NOMO-1 (cell line): ENCODE measurements around the gene FHIP1A.
"Not testable (repeated sequence)": the region's sequence is repeated elsewhere in the genome, so short reads cannot be mapped to it uniquely, and the experiment has no call there.

Experiments used
- DNase-seq, 2 experiments: peaks; one replicate each; lab custom pipeline; 2025; ENCODE audit not compliant: unreplicated experiment in 2 of 2; lab: John Stamatoyannopoulos, UW

Gene FHIP1A

GRCh38 chr4:151408630-151409469, at the start of gene FHIP1A:
FHIP1A (plus strand) TSS chr4:151409176; CDS start chr4:151566260, 157,084 bp downstream.
- peak; percentile 49 to 56 for DNase-seq

GRCh38 chr4:151359576-151359975, 49.4 kb upstream of the FHIP1A start:
- no peak for DNase-seq

GRCh38 chr4:151361126-151361525, 47.9 kb upstream of the FHIP1A start:
- DNase-seq, result no peak

- no peak for DNase-seq
Observed at GRCh38 chr4:151361966-151362365, 47.0 kb upstream of the FHIP1A start.

- DNase-seq, result peak; percentile 66 to 78
Observed at GRCh38 chr4:151362404-151363164, 46.4 kb upstream of the FHIP1A start.

- no peak for DNase-seq
Observed at GRCh38 chr4:151376540-151376939, 32.4 kb upstream of the FHIP1A start.

GRCh38 chr4:151389311-151389710, 19.7 kb upstream of the FHIP1A start:
- no peak for DNase-seq

- not testable (repeated sequence) for DNase-seq
Observed at GRCh38 chr4:151389799-151390198, 19.2 kb upstream of the FHIP1A start.

GRCh38 chr4:151395873-151396272, 13.1 kb upstream of the FHIP1A start:
- no peak for DNase-seq

GRCh38 chr4:151400343-151400742, 8.6 kb upstream of the FHIP1A start:
- DNase-seq, result no peak

GRCh38 chr4:151401739-151402138, 7.2 kb upstream of the FHIP1A start:
- no peak for DNase-seq

- no peak for DNase-seq
Observed at GRCh38 chr4:151402145-151402865, 6.7 kb upstream of the FHIP1A start.

GRCh38 chr4:151403656-151404055, 5.3 kb upstream of the FHIP1A start:
- DNase-seq, result peak; percentile 67 to 97

- DNase-seq, result not testable (repeated sequence)
Observed at GRCh38 chr4:151404802-151405201, 4.2 kb upstream of the FHIP1A start.

- DNase-seq, result no peak
Observed at GRCh38 chr4:151407018-151407417, 2.0 kb upstream of the FHIP1A start.

- DNase-seq, result peak; percentile 92 to 95
Observed at GRCh38 chr4:151407466-151408379, 1.3 kb upstream of the FHIP1A start.

GRCh38 chr4:151408380-151408629, 671 bp upstream of the FHIP1A start:
- no peak for DNase-seq

- peak; percentile 39 to 57 for DNase-seq
Observed at GRCh38 chr4:151409470-151410313, 716 bp downstream of the FHIP1A start.

GRCh38 chr4:151415978-151416377, 7.0 kb downstream of the FHIP1A start:
- DNase-seq, result no peak
